Stimulated activated CD4-positive, alpha-beta T cell treated with anti-CD3 and anti-CD28 coated beads, Interleukin-2, amount 100 ng/mL, for 24 hours (primary cell): ENCODE data around the gene OR51E2.
A peak's percentile ranks its signal among the peaks of the same experiment; 100 is the strongest.

Source experiments
- DNase-seq, 2 donors: peaks; one replicate each; pipeline ENCODE4 v3.0.0-alpha.2; 2020

The OR51E2 gene

DNA sequence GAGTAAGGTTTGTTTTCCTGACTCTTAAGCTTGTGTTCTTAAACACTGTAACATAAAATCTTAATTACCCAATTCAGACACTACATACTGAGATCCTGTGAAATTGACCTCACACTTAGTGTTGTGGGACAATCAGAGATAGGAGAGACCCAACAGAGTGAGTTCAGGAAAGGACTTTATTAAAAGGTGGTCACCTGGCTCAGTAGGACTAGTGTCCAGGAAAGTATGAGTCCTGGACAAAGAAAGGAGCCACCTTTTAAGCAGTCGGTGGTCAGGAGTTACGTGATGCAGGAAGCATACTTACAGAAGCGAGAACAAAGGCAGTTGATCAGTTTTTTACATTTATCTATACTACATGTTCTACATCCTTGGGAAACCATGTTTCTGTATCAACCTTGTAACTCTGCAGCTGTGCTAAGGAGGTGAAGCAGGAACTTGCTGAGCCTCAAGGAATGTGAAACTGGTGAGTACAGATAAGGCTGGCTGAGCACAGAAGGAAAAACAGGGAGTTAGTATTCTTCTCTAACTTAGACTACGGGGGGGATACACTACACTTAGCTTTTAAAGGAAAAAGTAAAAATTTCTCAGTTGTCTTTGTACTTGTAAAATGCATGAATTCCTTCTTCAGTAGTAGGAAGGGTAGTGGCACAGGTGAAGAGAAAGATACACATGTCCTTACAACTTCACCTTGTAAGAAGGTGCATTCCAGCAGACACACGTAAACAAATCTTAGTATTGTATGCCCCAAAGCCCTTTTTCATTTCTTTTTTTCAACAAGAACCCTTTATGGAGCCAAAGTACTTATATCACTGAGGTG, 38.8 kb downstream of the OR51E2 start:
- DNase-seq = no peak

DNA sequence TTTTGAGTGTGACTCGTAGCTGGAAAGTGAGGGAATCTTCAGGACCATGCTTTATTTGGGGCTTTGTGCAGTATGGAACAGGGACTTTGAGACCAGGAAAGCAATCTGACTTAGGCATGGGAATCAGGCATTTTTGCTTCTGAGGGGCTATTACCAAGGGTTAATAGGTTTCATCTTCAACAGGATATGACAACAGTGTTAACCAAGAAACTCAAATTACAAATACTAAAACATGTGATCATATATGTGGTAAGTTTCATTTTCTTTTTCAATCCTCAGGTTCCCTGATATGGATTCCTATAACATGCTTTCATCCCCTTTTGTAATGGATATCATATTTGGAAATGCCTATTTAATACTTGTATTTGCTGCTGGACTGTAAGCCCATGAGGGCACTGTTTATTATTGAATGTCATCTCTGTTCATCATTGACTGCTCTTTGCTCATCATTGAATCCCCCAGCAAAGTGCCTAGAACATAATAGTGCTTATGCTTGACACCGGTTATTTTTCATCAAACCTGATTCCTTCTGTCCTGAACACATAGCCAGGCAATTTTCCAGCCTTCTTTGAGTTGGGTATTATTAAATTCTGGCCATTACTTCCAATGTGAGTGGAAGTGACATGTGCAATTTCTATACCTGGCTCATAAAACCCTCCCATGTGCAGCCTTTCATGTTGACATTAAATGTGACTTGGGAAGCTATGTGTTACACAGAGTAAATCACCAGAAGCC, 42.9 kb downstream of the OR51E2 start:
- DNase-seq = no peak

DNA sequence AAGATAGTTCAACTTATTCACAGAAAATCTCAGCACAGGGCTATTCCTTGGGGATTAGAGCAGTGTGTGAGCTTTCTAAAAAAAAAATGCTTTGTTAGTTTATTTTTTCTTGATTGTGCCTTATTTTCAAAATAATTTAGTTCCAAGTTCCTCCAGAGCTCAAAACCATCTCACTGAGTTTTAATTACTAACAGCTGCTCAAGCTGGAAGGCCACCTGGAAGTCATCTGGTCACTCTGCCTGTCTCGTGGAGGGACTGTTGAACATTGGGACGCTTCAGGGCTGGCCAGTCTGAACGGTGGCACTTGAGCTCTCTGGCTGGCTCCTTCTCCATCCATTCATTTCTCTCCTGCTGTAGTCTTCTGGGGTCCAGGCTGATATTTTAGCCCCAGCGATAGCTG, 49.9 kb downstream of the OR51E2 start:
- DNase-seq = no peak

DNA sequence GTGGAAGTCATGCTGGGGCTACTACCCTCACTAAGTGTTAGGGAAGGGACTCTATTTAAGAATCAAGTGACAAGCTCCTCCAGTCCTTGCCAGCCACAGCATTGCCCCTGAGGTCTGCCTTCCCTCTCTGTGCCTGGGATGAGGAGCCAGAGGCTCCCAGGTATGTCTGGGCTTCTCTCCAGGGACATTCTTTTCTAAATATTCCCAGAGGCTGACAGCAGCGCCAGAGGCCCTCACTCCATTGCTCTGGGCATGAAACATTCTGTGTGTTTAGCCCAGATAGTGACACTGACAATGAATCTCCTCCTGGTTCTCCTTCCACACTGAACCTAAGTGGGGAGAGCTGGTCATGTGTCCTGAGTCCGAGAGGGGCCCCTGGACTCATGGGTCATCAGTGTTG, 51.7 kb downstream of the OR51E2 start:
- DNase-seq = no peak

DNA sequence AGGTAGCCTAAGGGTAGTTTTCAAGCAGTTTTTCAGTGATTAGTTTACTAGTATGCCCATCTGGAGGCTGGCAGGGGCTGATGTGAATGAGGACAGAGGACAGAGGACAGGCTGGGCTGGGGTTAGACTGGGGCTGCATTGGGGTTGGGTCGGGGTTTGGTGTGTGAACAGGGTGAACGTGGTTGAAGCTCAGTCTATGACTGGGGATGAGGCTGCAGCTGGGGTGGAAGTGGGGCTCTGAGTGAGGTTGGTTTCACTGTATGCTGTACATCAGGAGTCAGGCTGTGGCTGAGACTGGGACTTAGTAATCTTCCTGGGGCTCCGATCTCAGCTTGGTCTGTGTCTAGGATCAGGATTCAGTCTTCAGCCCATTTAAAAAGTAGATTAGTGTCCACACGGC, 53.4 kb downstream of the OR51E2 start:
- no peak for DNase-seq

DNA sequence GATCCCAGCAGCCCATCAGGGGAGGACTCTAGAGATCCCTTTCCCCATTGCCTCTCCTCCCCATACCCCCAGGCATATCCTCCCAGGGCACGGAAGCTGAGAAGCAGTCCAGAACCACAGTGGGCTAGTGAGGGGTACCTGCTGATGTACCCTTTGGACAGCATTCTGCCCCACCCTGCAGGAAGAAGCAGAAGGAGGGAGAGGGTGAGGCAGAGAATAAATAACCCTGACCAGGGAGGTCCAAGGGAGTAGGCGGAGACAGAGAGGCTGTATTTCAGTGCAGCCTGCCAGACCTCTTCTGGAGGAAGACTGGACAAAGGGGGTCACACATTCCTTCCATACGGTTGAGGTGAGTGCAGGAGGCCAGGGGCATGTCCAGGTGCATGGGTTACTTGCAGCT, 54.0 kb downstream of the OR51E2 start, which contains the start of gene OR51E1:
OR51E1 (plus strand) TSS at position 301 of the 400 bp plus-strand sequence. CDS start 8,545 bp downstream, outside the sequence.
- DNase-seq = no peak

DNA sequence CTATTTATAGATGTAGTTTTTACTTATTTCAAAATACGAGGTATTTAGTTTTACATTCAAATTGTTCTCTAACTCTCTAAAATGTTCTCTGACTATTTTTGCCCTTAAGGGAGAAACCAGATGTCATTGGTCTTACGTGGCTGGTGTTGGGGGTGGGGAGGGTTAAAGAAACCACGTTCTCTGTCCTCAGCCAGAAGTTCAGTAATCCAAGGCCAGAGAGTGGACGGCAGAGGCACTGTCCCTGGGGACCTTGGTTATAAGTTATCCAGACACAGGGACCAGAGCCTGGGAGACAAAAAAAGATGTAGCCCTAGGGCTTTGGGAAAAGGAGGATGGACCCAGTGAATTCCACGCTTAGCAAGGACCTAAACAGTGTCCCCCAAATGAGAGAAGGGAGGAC, 54.6 kb downstream of the OR51E2 start:
- no peak for DNase-seq

DNA sequence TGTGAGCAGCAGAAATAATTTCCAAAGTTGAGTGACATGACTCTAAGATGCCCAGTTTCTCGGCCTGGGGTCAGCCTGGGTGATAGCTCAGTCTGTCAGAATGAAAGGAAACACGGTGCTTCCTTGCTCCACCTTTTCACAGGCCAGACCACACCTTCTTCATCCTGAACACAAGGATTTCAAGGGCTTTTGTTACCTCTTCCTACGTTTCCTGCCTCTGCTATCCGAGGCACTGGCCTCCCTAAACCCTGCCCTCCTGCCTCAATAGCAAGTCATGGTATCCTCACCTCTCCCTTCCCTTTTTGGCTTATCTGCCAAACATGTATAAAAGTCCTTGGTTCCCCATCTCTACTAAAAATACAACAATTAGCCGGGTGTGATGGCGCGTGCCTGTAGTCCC, 55.6 kb downstream of the OR51E2 start:
- DNase-seq = no peak

DNA sequence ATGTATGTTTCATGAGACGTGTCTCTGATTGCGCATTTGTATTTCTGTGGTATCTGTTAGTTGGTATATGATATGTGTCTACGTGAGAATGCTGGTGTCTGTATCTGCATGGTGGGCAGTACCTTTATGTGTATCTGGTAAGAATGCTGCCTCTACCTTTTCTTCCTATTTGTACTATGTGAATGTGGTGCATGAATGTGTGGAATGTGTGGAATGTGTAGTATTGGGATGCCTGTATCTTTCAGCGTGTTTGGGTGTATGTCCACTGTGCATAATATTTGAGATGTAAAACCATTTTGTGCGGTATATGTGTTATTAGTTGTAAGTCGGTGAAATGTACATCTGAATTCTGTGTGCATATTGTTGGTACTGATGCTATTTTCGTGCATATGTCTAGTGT, 56.2 kb downstream of the OR51E2 start:
- DNase-seq = no peak

DNA sequence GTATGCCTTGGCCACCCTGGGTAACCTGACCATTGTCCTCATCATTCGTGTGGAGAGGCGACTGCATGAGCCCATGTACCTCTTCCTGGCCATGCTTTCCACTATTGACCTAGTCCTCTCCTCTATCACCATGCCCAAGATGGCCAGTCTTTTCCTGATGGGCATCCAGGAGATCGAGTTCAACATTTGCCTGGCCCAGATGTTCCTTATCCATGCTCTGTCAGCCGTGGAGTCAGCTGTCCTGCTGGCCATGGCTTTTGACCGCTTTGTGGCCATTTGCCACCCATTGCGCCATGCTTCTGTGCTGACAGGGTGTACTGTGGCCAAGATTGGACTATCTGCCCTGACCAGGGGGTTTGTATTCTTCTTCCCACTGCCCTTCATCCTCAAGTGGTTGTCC, 57.7 kb downstream of the OR51E2 start:
- no peak for DNase-seq

DNA sequence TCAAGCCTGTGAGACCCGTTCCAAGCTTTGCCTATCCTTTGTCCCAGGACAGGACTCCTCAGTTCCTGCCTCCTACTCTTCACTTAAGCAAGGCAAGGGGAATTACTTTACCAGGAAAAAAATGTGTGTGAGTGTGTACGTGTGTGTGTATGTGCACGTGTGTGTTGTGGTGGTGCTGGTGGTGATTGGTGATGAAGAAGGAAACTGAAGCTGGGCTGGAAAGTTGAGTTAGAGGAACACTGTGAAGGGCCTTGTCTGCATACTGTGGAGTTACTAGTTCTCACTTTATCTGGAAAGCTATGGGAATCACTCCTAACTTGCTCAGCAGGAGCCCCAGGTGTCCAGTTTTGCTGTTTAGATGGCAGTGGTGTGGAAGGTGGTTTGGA, 60.0 kb downstream of the OR51E2 start:
- DNase-seq = no peak

DNA sequence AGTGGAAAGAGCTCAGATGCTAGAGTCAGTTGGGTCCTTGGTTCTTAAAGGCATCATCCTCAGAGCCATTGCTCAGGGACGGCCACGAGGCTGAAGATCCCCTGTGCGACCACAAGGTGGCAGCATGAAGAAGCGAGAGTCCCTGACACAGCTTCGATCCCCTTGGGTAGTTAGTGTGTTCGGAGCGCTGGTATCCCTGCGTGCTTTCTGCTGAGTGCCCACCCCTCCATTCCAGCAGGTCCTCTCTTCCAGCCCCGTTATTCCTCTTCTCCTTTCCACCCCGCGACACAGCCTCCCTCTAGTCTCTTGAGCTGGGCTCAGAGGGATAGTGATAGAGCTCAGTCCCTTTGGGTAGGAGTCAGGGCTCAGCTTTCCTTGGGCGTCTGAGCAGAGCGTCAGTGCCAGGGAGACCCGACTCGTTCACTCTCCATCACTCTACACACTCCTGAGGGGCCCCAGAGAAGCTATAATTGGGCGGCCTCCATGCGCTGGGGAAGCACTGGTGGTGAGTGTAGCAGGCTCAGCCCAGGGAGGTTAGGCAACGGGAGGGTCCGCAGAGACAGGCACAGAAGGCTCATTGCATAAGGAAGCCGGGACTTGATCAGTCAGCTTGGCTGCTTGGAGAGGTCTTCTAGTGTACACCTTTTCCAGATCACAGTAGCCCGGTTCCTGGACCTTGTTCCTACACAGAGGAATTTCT, 60.5 kb downstream of the OR51E2 start, which contains the start of gene OR51D1:
OR51D1 (plus strand) TSS at position 516 of the 700 bp plus-strand sequence. CDS start 2,314 bp downstream, outside the sequence.
- peak; percentile 75 to 76 for DNase-seq

DNA sequence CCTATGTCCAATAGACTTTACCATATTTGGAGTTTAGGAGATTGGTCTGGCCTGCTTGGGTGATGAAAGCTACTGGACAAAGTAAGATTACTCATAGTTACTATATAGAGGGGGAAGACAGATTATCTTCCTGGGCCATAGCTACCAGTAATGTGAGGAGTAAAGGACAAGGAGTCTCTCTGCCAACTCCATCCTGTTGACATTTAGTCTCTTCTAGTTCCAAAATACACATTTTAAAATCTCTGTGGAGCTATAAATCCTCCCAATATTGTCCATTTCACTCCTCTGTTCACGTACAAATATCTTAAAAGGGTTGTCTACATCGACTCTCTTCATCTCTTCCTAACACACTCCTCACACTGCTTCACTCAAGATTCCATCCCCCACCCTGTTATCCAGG, 61.5 kb downstream of the OR51E2 start:
- DNase-seq = no peak
